Activated T-helper 9 cell treated with anti-CD3 and anti-CD28 coated beads, Interleukin-2, amount 50 U/mL, for 16 hours (primary cell): ENCODE results near the gene EPC1.
"Not testable (repeated sequence)": the region's sequence is repeated elsewhere in the genome, so short reads cannot be mapped to it uniquely, and the experiment has no call there.

ENCODE experiments used
- DNase-seq: peaks from one replicate; pipeline ENCODE4 v3.0.0-alpha.2; 2020; ENCODE audit warnings: low read depth

EPC1 gene

GRCh38 chr10:32233375-32233774, 113.6 kb downstream of the EPC1 start:
- DNase-seq: not testable (repeated sequence)

- no peak for DNase-seq
Measured at GRCh38 chr10:32232378-32232777, 114.6 kb downstream of the EPC1 start.

- DNase-seq: not testable (repeated sequence)
Measured at GRCh38 chr10:32229788-32230187, 117.2 kb downstream of the EPC1 start.

- DNase-seq: no peak
Measured at GRCh38 chr10:32229170-32229569, 117.8 kb downstream of the EPC1 start.

- no peak for DNase-seq
Measured at GRCh38 chr10:32227802-32228201, 119.2 kb downstream of the EPC1 start.

GRCh38 chr10:32226624-32227023, 120.3 kb downstream of the EPC1 start:
- DNase-seq: no peak

- no peak for DNase-seq
Measured at GRCh38 chr10:32225976-32226375, 121.0 kb downstream of the EPC1 start.

GRCh38 chr10:32222376-32222775, 124.6 kb downstream of the EPC1 start:
- not testable (repeated sequence) for DNase-seq

- DNase-seq: not testable (repeated sequence)
Measured at GRCh38 chr10:32219156-32219555, 127.8 kb downstream of the EPC1 start.

- DNase-seq: not testable (repeated sequence)
Measured at GRCh38 chr10:32218206-32219044, 128.5 kb downstream of the EPC1 start.
